K562 (cell line): ENCODE measurements around the gene ALDH3A2. TPM values are rescaled to one million over a fixed set of nuclear protein-coding genes. Genes with fewer than 3 reads are reported as not detected.

Source experiments
- ATAC-seq: fragments of 200-7000 bp; cut with Tn5 transposase; 3 replicates; pipeline ENCODE4 v1.9.1; 2020; ENCODE audit warnings: moderate library complexity
- BruUV-seq: library from RNA; stranded (reverse); fragments of 400-500 nt; replicated peaks from 2 replicates; lab custom pipeline; 2021; lab: Mats Ljungman, UMichigan
- CTCF ChIA-PET: fragments of 300-600 bp; formaldehyde crosslinking; extraction: SDS; loops from one replicate; lab custom pipeline; 2021; ENCODE audit warnings: low intra/inter-chr PET ratio; lab: Yijun Ruan, JAX
- POLR2A ChIA-PET: fragments of 300-600, 350-650 bp; sonication (Branson Sonifier 250); formaldehyde crosslinking; extraction: SDS; loops from one replicate; lab custom pipeline; 2021; ENCODE audit warnings: antibody characterized with exemption, inconsistent platforms; lab: Yijun Ruan, JAX
- DNase-seq, 4 experiments: peaks; one replicate each; pipeline versions ENCODE4 v3.0.0 to v3.0.0-alpha.2; 2011 to 2018; ENCODE audit warnings: low spot score in 3 of 4, mixed read lengths in 3 of 4; ENCODE audit errors: extremely low read depth in 1 of 4
- FAIRE-seq: peaks from 2 replicates; lab custom pipeline; 2011; peaks lifted over from hg19 to GRCh38; lab: Jason Lieb, UNC
- H2AFZ ChIP-seq: 2 replicates; pipeline ENCODE4 v1.6.0; 2011; ENCODE audit warnings: low read depth, low read length, control low read depth, inconsistent platforms
- H3K27ac ChIP-seq: fragments of 200-600 bp; 3 replicates; pipeline ENCODE4 v1.8.0; 2011; ENCODE audit warnings: low read depth, mild to moderate bottlenecking, control low read depth, inconsistent platforms, low read length, moderate library complexity, mixed read lengths; ENCODE audit errors: extremely low read depth
- H3K27me3 ChIP-seq, 2 experiments: fragments of 300-600 bp in 1 of 2; 2 replicates in 1 of 2; 3 replicates in 1 of 2; pipeline versions ENCODE4 v1.6.0 to v1.8.0; 2011; ENCODE audit warnings: inconsistent platforms in 2 of 2, low read length in 2 of 2, mild to moderate bottlenecking in 1 of 2, mixed read lengths in 1 of 2, moderate library complexity in 1 of 2; ENCODE audit not compliant: control insufficient read depth in 2 of 2, insufficient read depth in 2 of 2
- H3K36me3 ChIP-seq: fragments of 300-600 bp; 3 replicates; pipeline ENCODE4 v1.8.0; 2011; ENCODE audit warnings: mild to moderate bottlenecking, low read length, inconsistent platforms; ENCODE audit not compliant: control insufficient read depth, insufficient read depth
- H3K4me1 ChIP-seq, 2 experiments: fragments of 200-600 bp in 1 of 2; replicated peaks in 1 of 2; 2 replicates in 1 of 2; 3 replicates in 1 of 2; pipeline versions ENCODE4 v1.5.1 to v1.8.0; 2011; ENCODE audit warnings: inconsistent platforms in 2 of 2, low read length in 2 of 2, mild to moderate bottlenecking in 1 of 2, mixed read lengths in 1 of 2, moderate library complexity in 1 of 2; ENCODE audit not compliant: control insufficient read depth in 2 of 2, insufficient read depth in 2 of 2
- H3K4me2 ChIP-seq: 2 replicates; pipeline ENCODE4 v1.6.1; 2011; ENCODE audit warnings: low read length, control low read depth, inconsistent platforms, mixed read lengths; ENCODE audit not compliant: insufficient read depth
- H3K4me3 ChIP-seq: fragments of 200-600 bp; sonication (generic), shearing (Covaris generic); 2 replicates; pipeline ENCODE4 v1.5.1; 2016; ENCODE audit warnings: control low read depth, inconsistent platforms
- H3K79me2 ChIP-seq: fragments of 200-600 bp; 3 replicates; pipeline ENCODE4 v1.8.0; 2011; ENCODE audit warnings: low read length, inconsistent platforms; ENCODE audit not compliant: control insufficient read depth, insufficient read depth
- H3K9ac ChIP-seq, 2 experiments: 2 replicates each; pipeline versions ENCODE4 v1.6.0 to v1.6.1; 2011; ENCODE audit warnings: low read depth in 2 of 2, low read length in 2 of 2, control low read depth in 1 of 2, inconsistent platforms in 1 of 2, mild to moderate bottlenecking in 1 of 2, mixed read lengths in 1 of 2; ENCODE audit not compliant: insufficient read depth in 1 of 2
- H3K9me1 ChIP-seq: one replicate; pipeline ENCODE4 v1.6.0; 2011; ENCODE audit warnings: inconsistent platforms, mild to moderate bottlenecking, low read length, moderate library complexity; ENCODE audit not compliant: control insufficient read depth, insufficient read depth
- H3K9me3 ChIP-seq: replicated peaks from 2 replicates; pipeline ENCODE4 v1.5.1; 2011; ENCODE audit warnings: low read depth, low read length, inconsistent platforms; ENCODE audit not compliant: control insufficient read depth, insufficient read depth
- H4K20me1 ChIP-seq: replicated peaks from 2 replicates; pipeline ENCODE4 v1.6.1; 2011; ENCODE audit warnings: low read length, inconsistent platforms, mixed read lengths; ENCODE audit not compliant: control insufficient read depth, insufficient read depth
- CBFA2T3 ChIP-seq: fragments of 450-650 bp; IDR thresholded peaks from 2 replicates; pipeline ENCODE4 v1.6.1; 2017
- FOXP1 ChIP-seq: sonication (generic); formaldehyde crosslinking; IDR thresholded peaks from 2 replicates; pipeline ENCODE4 v1.8.0; 2022; ENCODE audit warnings: mild to moderate bottlenecking, missing genetic modification reagents
- MXI1 ChIP-seq: IDR thresholded peaks from 2 replicates; pipeline ENCODE4 v1.6.1; 2011; ENCODE audit warnings: low read depth, mild to moderate bottlenecking, improper control_type of control experiment, low read length
- POLR3A ChIP-seq: IDR thresholded peaks from 2 replicates; pipeline ENCODE4 v1.6.1; 2011; ENCODE audit warnings: borderline replicate concordance, mild to moderate bottlenecking, moderate library complexity; ENCODE audit not compliant: insufficient read length, insufficient read depth; ENCODE audit errors: extremely low read depth
- SMARCA5 ChIP-seq: fragments of 450-650 bp; IDR thresholded peaks from 2 replicates; pipeline ENCODE4 v1.6.1; 2016
- TGIF2 ChIP-seq: sonication (generic); formaldehyde crosslinking; IDR thresholded peaks from 2 replicates; pipeline ENCODE4 v1.8.1; 2022; ENCODE audit warnings: mild to moderate bottlenecking, missing genetic modification reagents, moderate library complexity
- YY1 ChIP-seq, 3 experiments: IDR thresholded peaks; 2 replicates each; pipeline ENCODE4 v1.6.1; 2011; ENCODE audit warnings: low read length in 2 of 3, mild to moderate bottlenecking in 2 of 3, moderate library complexity in 2 of 3, borderline replicate concordance in 1 of 3, control low read depth in 1 of 3, low read depth in 1 of 3; ENCODE audit not compliant: insufficient read depth in 3 of 3, insufficient replicate concordance in 2 of 3, control insufficient read depth in 1 of 3, insufficient read length in 1 of 3; ENCODE audit errors: extremely low read depth in 1 of 3
- ZNF316 ChIP-seq: fragments of 450-650 bp; IDR thresholded peaks from 2 replicates; pipeline ENCODE4 v1.6.1; 2016
- ZNF347 ChIP-seq: fragments of 450-650 bp; formaldehyde crosslinking; IDR thresholded peaks from 2 replicates; pipeline ENCODE4 v1.4.0; 2020; ENCODE audit warnings: low read depth, mild to moderate bottlenecking, moderate library complexity
- WGBS: fragments of 100-300 bp; shearing (Covaris generic); methylation state at CpG from one replicate; pipeline ENCODE4 v1.1.6; 2016; ENCODE audit warnings: low coverage, mixed read lengths; ENCODE audit not compliant: insufficient coverage; ENCODE audit errors: missing lambda C conversion rate; 5-methylcytosine and 5-hydroxymethylcytosine counted together
- in situ Hi-C: fragments of 300-500 bp; cut with MboI; formaldehyde crosslinking; loops from 4 replicates; pipeline ENCODE4 v1.15.0; 2018; ENCODE audit warnings: inconsistent platforms, mixed read lengths
- intact Hi-C: fragments of 100-400 bp; cut with micrococcal nuclease; formaldehyde crosslinking; loops from 2 replicates; pipeline ENCODE4 v1.14.2; 2022
- polyA plus RNA-seq, 8 experiments: library from polyadenylated mRNA; depleted of rRNA in 4 of 8; stranded (reverse) in 5 of 8; unstranded in 3 of 8; fragments of >200 nt; fragmentation: Nextera tagmentation in 2 of 8; fragmentation: Illumina TruSeq in 1 of 8; extraction: Ambion mirVana in 2 of 8; extraction: Trizol in 1 of 8; gene quantifications; 2 replicates each; pipeline versions ENCODE4 v1.2.1 to v1.2.3, GENCODE V29; 2011 to 2014; ENCODE audit warnings: inconsistent platforms in 1 of 8, missing spikeins in 1 of 8
- total RNA-seq, 7 experiments: library from RNA; depleted of rRNA in 6 of 7; stranded (reverse); fragments of >200 nt in 6 of 7; fragmentation: Illumina TruSeq in 2 of 7; extraction: Trizol in 2 of 7; gene quantifications; 2 replicates each; pipeline versions ENCODE4 v1.2.1 to v1.2.3, GENCODE V29; 2011 to 2021; ENCODE audit warnings: low replicate concordance in 1 of 7
- TF ChIP-seq, protein P1 (sequence below): fragments of 250-450 bp; sonication (Bioruptor Pico); IDR thresholded peaks from 2 replicates; pipeline ENCODE4 v1.5.0; 2021
- TF ChIP-seq, protein P2 (sequence below): fragments of 250-450 bp; sonication (Bioruptor Pico); IDR thresholded peaks from 2 replicates; pipeline ENCODE4 v1.8.0; 2021; ENCODE audit warnings: moderate library complexity, mild to moderate bottlenecking, inconsistent platforms
- TF ChIP-seq, protein P3 (sequence below): sonication (generic); formaldehyde crosslinking; IDR thresholded peaks from 2 replicates; pipeline ENCODE4 v1.9.0; 2022; ENCODE audit warnings: mild to moderate bottlenecking, missing genetic modification reagents
- TF ChIP-seq, protein P4 (sequence below): sonication (generic); formaldehyde crosslinking; IDR thresholded peaks from 2 replicates; pipeline ENCODE4 v1.8.0; 2022; ENCODE audit warnings: missing genetic modification reagents, mild to moderate bottlenecking, borderline replicate concordance

The ALDH3A2 gene
- total and polyA plus RNA-seq, 9 of the 15 experiments (the other 6 are each of a cell fraction or from before 2014, with no cell fraction given) = 0.01 to 0.78 (median 0.12) TPM; not detected in 5

DNA sequence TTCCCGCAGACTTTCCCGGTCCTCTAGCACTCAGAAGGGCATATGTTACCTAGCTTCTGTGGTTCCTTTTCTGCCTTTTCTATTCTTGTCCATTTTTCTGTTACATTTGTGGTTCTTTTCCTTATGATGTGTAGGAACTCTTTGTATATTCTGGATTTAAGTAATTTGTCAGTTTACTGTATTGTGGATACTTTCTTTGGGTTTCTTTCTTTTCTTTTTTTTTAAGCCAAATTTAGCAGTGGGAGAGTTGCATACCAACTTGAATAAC, 657 bp downstream of the ALDH3A2 start:
- no TSS peak for BruUV-seq
- Histone ChIP-seq H3K9me3 (no peaks in the 10 kb centered on the region), H3K27me3 (peaks cover 2 to 17% of the 10 kb centered on the region in 2 experiments; a peak in 3 of 5 replicates), H3K4me1 (peaks cover 0 to 13% of the 10 kb centered on the region in 2 experiments; a peak in 2 of 5 replicates), H4K20me1 (no peaks in the 10 kb centered on the region), H2AFZ (no peak overlapping the region), H3K79me2 (no peaks in the 10 kb centered on the region), H3K4me3 (no peak overlapping the region), H3K4me2 (0 out of 2 replicates have a peak overlapping the region, but pooled peaks have one; percentile 32), H3K9me1 (no peaks in the 10 kb centered on the region), H3K27ac (no peak overlapping the region), H3K9ac (no peak overlapping the region), H3K36me3 (no peaks in the 10 kb centered on the region)
- DNase-seq = no peak
- POLR2A ChIA-PET = interaction anchor here (0.6 kb wide), 1 partner anchor 140 kb away, joined by 3 read pairs; no protein-coding TSS in a partner anchor
- WGBS = 3% methylated on average over 2 of the region's 2 CpGs
- no peak for ATAC-seq
- no peak for TF ChIP-seq POLR3A
- no peak for TF ChIP-seq FOXP1 (CRISPR knock-in tag)
- TF ChIP-seq, protein P1, sequence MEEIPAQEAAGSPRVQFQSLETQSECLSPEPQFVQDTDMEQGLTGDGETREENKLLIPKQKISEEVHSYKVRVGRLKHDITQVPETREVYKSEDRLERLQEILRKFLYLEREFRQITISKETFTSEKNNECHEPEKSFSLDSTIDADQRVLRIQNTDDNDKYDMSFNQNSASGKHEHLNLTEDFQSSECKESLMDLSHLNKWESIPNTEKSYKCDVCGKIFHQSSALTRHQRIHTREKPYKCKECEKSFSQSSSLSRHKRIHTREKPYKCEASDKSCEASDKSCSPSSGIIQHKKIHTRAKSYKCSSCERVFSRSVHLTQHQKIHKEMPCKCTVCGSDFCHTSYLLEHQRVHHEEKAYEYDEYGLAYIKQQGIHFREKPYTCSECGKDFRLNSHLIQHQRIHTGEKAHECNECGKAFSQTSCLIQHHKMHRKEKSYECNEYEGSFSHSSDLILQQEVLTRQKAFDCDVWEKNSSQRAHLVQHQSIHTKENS (CRISPR knock-in tag) = no peak
- TF ChIP-seq, protein P2, sequence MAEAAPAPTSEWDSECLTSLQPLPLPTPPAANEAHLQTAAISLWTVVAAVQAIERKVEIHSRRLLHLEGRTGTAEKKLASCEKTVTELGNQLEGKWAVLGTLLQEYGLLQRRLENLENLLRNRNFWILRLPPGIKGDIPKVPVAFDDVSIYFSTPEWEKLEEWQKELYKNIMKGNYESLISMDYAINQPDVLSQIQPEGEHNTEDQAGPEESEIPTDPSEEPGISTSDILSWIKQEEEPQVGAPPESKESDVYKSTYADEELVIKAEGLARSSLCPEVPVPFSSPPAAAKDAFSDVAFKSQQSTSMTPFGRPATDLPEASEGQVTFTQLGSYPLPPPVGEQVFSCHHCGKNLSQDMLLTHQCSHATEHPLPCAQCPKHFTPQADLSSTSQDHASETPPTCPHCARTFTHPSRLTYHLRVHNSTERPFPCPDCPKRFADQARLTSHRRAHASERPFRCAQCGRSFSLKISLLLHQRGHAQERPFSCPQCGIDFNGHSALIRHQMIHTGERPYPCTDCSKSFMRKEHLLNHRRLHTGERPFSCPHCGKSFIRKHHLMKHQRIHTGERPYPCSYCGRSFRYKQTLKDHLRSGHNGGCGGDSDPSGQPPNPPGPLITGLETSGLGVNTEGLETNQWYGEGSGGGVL (CRISPR knock-in tag) = no peak
- no peak for TF ChIP-seq ZNF347 (CRISPR knock-in tag)
- TF ChIP-seq, protein P3, sequence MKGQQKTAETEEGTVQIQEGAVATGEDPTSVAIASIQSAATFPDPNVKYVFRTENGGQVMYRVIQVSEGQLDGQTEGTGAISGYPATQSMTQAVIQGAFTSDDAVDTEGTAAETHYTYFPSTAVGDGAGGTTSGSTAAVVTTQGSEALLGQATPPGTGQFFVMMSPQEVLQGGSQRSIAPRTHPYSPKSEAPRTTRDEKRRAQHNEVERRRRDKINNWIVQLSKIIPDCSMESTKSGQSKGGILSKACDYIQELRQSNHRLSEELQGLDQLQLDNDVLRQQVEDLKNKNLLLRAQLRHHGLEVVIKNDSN = no peak
- no peak for TF ChIP-seq TGIF2
- TF ChIP-seq MXI1 = no peak
- no peak for TF ChIP-seq YY1 (IDR thresholded peaks at IDR 0.05; ENCODE audit: borderline replicate concordance in 1 of 3, control insufficient read depth in 1 of 3, extremely low read depth in 1 of 3, insufficient read depth in 3 of 3, insufficient read length in 1 of 3, insufficient replicate concordance in 2 of 3, low read depth in 1 of 3, low read length in 2 of 3)
- TF ChIP-seq SMARCA5 = no peak
- no peak for TF ChIP-seq ZNF316
- TF ChIP-seq, protein P4, sequence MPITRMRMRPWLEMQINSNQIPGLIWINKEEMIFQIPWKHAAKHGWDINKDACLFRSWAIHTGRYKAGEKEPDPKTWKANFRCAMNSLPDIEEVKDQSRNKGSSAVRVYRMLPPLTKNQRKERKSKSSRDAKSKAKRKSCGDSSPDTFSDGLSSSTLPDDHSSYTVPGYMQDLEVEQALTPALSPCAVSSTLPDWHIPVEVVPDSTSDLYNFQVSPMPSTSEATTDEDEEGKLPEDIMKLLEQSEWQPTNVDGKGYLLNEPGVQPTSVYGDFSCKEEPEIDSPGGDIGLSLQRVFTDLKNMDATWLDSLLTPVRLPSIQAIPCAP (CRISPR knock-in tag) = no peak
- no peak for TF ChIP-seq CBFA2T3
- CTCF ChIA-PET = no interaction called here
- FAIRE-seq = no peak
- intact Hi-C loops = no loop called here
- in situ Hi-C loops = no loop called here
